GM12865 (cell line): Measurements from ENCODE around the gene GTF3A.
A peak's percentile ranks its signal among the peaks of the same experiment; 100 is the strongest.

Experiments used
- DNase-seq: peaks from one replicate; pipeline ENCODE4 v3.0.0; 2010; ENCODE audit warnings: low read depth
- H3K4me3 ChIP-seq: 2 replicates; pipeline ENCODE4 v1.5.1; 2011; ENCODE audit warnings: mild to moderate bottlenecking, low read depth, low read length, control low read depth
- CTCF ChIP-seq: IDR thresholded peaks from 2 replicates; pipeline ENCODE4 v1.5.1; 2011; ENCODE audit warnings: low read length, control low read depth, low read depth, inconsistent platforms; ENCODE audit not compliant: insufficient read depth; ENCODE audit errors: missing control alignments

The GTF3A gene

GRCh38 chr13:27405546-27406134 lies 18.8 kb upstream of the GTF3A start:
- TF ChIP-seq CTCF = no peak
- H3K4me3 ChIP-seq = no peak overlapping the region
- DNase-seq = no peak

- DNase-seq = peak; percentile 52
- TF ChIP-seq CTCF = peak; percentile 45
- no peak overlapping the region for H3K4me3 ChIP-seq
Observed at GRCh38 chr13:27406178-27406939, 18.1 kb upstream of the GTF3A start.

- DNase-seq = no peak
- no peak overlapping the region for H3K4me3 ChIP-seq
- TF ChIP-seq CTCF = no peak
Observed at GRCh38 chr13:27408074-27408473, 16.3 kb upstream of the GTF3A start.

GRCh38 chr13:27409013-27409412 lies 15.4 kb upstream of the GTF3A start:
- TF ChIP-seq CTCF = no peak
- DNase-seq = no peak
- H3K4me3 ChIP-seq = no peak overlapping the region

GRCh38 chr13:27411341-27411740 lies 13.1 kb upstream of the GTF3A start:
- DNase-seq = no peak
- no peak overlapping the region for H3K4me3 ChIP-seq
- no peak for TF ChIP-seq CTCF

- no peak for TF ChIP-seq CTCF
- DNase-seq = no peak
- H3K4me3 ChIP-seq = no peak overlapping the region
Observed at GRCh38 chr13:27415116-27415515, 9.3 kb upstream of the GTF3A start.
